Type B pancreatic cell (in vitro differentiated cells): Measurements from ENCODE around the gene COL15A1. TPM values are rescaled to one million over a fixed set of nuclear protein-coding genes. Genes with fewer than 3 reads are reported as not detected.

ENCODE experiments used
- DNase-seq: peaks from one replicate; pipeline ENCODE4 v3.0.0; 2021; ENCODE audit warnings: mixed read lengths; ENCODE audit not compliant: unreplicated experiment; ENCODE audit errors: extremely low spot score
- H3K27ac Mint-ChIP-seq: 2 replicates; pipeline ENCODE4 v1.8.0; 2021; ENCODE audit warnings: mild to moderate bottlenecking, mixed read lengths
- H3K27me3 Mint-ChIP-seq: 2 replicates; pipeline ENCODE4 v1.8.0; 2021; ENCODE audit warnings: mixed read lengths
- H3K36me3 Mint-ChIP-seq: 2 replicates; pipeline ENCODE4 v1.8.0; 2021; ENCODE audit warnings: mixed read lengths
- H3K4me1 Mint-ChIP-seq: one replicate; pipeline ENCODE4 v1.8.0; 2021; ENCODE audit warnings: mixed read lengths; ENCODE audit not compliant: unreplicated experiment
- H3K4me3 Mint-ChIP-seq: 2 replicates; pipeline ENCODE4 v1.8.0; 2021; ENCODE audit warnings: mild to moderate bottlenecking, mixed read lengths
- H3K9me3 Mint-ChIP-seq: 2 replicates; pipeline ENCODE4 v1.8.0; 2021; ENCODE audit warnings: mixed read lengths
- total RNA-seq: library from RNA; stranded (reverse); gene quantifications from 2 replicates; pipeline ENCODE4 v1.2.1, GENCODE V29; 2021; ENCODE audit warnings: low replicate concordance
- TF ChIP-seq, protein P1 (sequence below): fragments of 200-600 bp; sonication (generic); conservative IDR thresholded peaks from 2 replicates; pipeline ENCODE4 v1.5.0; 2021; ENCODE audit warnings: antibody characterized with exemption, mild to moderate bottlenecking

Gene COL15A1
- total RNA-seq, 1 donor from 2014 or later = 0.68 TPM

GRCh38 chr9:99114846-99115500 is 171.3 kb downstream of the COL15A1 start:
- Mint-ChIP-seq H3K27ac (no peak overlapping the region), H3K4me1 (peaks cover 23% of the 10 kb centered on the region), H3K9me3 (no peaks in the 10 kb centered on the region), H3K4me3 (no peak overlapping the region), H3K36me3 (peaks cover 15% of the 10 kb centered on the region), H3K27me3 (no peaks in the 10 kb centered on the region)
- DNase-seq = no peak
- TF ChIP-seq, protein P1, sequence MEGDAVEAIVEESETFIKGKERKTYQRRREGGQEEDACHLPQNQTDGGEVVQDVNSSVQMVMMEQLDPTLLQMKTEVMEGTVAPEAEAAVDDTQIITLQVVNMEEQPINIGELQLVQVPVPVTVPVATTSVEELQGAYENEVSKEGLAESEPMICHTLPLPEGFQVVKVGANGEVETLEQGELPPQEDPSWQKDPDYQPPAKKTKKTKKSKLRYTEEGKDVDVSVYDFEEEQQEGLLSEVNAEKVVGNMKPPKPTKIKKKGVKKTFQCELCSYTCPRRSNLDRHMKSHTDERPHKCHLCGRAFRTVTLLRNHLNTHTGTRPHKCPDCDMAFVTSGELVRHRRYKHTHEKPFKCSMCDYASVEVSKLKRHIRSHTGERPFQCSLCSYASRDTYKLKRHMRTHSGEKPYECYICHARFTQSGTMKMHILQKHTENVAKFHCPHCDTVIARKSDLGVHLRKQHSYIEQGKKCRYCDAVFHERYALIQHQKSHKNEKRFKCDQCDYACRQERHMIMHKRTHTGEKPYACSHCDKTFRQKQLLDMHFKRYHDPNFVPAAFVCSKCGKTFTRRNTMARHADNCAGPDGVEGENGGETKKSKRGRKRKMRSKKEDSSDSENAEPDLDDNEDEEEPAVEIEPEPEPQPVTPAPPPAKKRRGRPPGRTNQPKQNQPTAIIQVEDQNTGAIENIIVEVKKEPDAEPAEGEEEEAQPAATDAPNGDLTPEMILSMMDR = no peak

DNA sequence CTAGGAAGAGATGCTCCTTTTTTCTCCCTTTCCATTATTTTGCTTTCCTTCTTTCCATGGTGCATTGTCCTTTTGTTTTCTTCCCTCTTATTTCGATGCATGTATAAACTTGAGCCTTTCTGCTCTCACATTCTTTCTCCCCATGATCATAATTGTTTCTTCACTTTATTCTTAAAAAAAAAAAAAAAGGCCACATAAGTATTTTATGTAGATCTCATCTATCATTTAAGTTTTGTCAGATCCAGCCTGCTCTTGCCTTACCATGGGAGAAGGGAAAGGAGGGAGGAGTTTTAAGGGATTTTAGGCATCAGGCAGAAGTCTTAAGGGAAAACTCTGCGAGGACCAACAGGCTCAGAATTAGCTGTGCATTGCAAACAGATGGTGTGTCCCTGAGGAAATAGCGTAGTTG is 172.3 kb downstream of the COL15A1 start:
- H3K27me3 Mint-ChIP-seq = no peaks in the 10 kb centered on the region

DNA sequence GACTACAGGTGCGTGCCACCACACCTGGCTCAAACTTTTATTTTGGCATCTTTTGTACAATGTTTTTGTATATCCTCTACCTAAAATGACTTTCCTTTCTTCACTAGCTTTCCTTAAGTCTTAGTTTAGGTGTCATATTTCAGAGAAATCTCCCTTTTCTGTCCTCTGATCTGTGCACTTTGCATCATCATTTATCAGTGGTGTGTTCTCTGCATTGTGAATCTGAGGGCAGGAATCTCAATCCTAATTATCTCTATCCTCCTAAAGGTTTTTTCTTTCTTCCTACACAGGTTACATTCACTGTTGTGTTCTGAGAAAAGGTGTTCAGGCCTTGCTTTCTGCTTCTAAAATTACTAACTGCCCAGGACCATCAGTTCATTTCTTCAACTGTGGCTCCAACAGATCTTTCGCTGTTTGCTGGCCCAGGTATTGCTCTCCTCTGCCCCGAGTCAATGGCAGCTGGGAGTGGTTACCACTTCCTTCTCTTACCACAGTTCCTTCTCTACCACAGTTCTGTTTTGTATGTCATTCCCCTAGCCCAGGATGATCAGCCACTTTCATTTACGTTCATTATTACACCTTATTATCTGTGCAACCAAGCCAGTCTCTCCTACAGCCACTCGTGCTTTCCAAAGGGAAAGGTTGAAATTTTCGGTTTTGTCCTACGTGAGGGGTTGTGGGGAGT is 175.2 kb downstream of the COL15A1 start:
- Mint-ChIP-seq H3K27ac (no peak overlapping the region), H3K4me1 (peaks cover 37% of the 10 kb centered on the region)
- TF ChIP-seq, protein P1 = no peak

More for the DNA sequence above, 172.3 kb downstream of the COL15A1 start:
- H3K4me3 Mint-ChIP-seq = no peak overlapping the region
- TF ChIP-seq, protein P1 = no peak
- DNase-seq = no peak
- no peaks in the 10 kb centered on the region for H3K9me3 Mint-ChIP-seq
- H3K27ac Mint-ChIP-seq = no peak overlapping the region
- peaks cover 11% of the 10 kb centered on the region for H3K36me3 Mint-ChIP-seq
- H3K4me1 Mint-ChIP-seq = peaks cover 32% of the 10 kb centered on the region

DNA sequence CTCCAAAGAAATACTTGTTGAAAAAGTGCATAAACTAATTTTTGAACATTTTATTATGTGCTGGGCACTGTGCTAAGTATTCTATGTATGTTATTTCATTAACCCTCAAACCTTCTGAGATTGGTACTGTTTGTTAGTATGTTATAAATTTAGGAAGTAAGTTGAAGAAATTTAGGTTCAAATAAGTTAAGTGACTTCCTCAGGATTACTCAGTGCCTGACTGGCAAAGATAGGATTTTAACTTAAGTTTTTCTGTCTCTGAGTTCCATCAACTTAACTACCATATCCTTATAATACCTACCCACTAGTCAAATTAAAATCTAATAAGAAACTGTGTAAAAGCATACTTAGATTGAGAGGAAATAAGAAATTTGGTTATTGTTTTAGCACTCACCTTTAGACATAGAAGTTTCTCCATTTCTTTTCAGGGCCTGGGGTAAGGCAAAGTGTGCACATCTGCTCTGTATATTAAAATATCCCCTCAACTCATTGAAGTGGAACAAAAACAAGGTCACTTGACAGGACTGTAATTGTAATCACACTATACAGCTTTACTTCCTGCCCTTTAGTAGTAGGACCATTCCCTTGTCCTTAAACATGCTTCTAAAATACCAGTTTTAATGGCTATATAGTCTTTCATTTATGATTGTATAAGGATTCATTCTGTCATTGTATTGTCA is 176.4 kb downstream of the COL15A1 start:
- H3K4me1 Mint-ChIP-seq = peaks cover 37% of the 10 kb centered on the region
- peaks cover 7% of the 10 kb centered on the region for H3K36me3 Mint-ChIP-seq
- TF ChIP-seq, protein P1 = no peak
- H3K9me3 Mint-ChIP-seq = no peaks in the 10 kb centered on the region
- no peak overlapping the region for H3K4me3 Mint-ChIP-seq
- H3K27me3 Mint-ChIP-seq = no peaks in the 10 kb centered on the region
- no peak for DNase-seq
- no peak overlapping the region for H3K27ac Mint-ChIP-seq

More for the DNA sequence above, 175.2 kb downstream of the COL15A1 start:
- Mint-ChIP-seq H3K9me3 (no peaks in the 10 kb centered on the region), H3K27me3 (no peaks in the 10 kb centered on the region), H3K4me3 (no peak overlapping the region), H3K36me3 (peaks cover 7% of the 10 kb centered on the region)
- no peak for DNase-seq

Other genes starting within 250 kb of the COL15A1 start
- 6.3 and 6.4 TPM in 2 replicates for gene GABBR2, start 235.0 kb upstream of the COL15A1 start, total RNA-seq
- gene ANKS6, start 147.4 kb upstream of the COL15A1 start, total RNA-seq = 25.2 and 32.2 TPM in 2 replicates
- gene GALNT12, start 136.2 kb upstream of the COL15A1 start, total RNA-seq = 25.8 and 32.9 TPM in 2 replicates
- 34.4 and 88.1 TPM in 2 replicates for gene TGFBR1, start 161.2 kb downstream of the COL15A1 start, total RNA-seq